NCI-H2227 treated with DMSO at 0.1 percent for 48 hours (cell line): ENCODE measurements around the gene SCMH1.

Source experiments
- DNase-seq: peaks from one replicate; lab custom pipeline; 2025; lab: John Stamatoyannopoulos, UW

Gene SCMH1

DNA sequence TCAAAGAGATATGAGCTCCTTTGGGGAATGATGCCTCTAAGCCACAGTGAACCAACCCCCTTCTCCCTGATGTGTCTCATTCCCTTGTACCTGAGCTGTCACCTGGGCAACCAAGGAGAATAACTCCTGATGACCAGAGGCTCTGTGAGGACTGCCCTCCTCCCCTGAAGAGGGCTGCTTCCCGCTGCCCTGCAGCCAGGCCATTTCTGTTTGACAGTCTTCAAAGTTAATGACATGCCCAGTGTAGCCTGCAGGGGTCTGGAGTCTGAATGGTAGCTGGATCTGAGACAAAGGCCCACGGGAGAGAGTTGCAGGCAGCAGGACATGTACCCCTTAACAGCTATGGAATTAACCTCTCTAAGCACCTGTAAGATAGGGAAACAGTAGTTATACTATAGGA lies 217.2 kb downstream of the SCMH1 start:
- DNase-seq: no peak

DNA sequence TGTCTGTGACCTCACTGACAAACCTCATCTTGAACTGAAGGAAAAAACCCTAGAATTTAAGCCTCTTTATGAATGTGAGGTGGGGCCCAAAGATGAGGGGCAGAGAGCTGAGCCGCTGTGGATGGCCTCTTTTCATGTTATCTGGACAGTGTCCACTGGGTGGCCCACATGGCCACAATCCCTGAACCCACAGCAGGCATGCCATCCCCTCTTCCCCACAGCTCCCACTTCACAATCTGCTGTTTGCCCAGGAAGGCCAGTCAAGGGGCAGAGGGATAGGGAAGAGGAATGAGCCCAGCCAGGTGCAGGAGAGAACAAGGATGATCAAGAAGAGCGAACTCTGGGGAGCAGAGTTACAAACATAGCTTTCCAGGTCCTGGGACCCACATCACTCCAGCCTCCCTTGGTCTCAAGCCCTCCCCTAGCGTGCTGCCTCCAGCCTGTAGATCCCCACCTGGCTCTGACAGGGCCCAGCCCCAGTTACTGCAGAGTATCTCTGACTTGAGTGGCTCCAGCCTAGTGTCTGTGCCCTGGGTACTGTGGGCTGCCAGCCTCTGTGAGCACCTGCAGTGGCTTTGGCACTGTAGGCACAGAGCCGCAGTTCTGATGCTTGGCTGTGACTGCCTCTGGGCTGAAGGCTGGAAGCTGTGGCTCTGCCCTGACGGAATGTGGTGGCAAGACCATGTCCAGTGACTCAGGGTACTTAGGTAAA lies 218.7 kb downstream of the SCMH1 start:
- no peak for DNase-seq

GRCh38 chr1:41022424-41022823 lies 219.7 kb downstream of the SCMH1 start:
- no peak for DNase-seq

GRCh38 chr1:41021526-41022308 lies 220.4 kb downstream of the SCMH1 start, which contains the start of gene SLFNL1:
Gene SLFNL1 (minus strand): TSS chr1:41021725. CDS start chr1:41020660, 1,065 bp downstream.
- no peak for DNase-seq

DNA sequence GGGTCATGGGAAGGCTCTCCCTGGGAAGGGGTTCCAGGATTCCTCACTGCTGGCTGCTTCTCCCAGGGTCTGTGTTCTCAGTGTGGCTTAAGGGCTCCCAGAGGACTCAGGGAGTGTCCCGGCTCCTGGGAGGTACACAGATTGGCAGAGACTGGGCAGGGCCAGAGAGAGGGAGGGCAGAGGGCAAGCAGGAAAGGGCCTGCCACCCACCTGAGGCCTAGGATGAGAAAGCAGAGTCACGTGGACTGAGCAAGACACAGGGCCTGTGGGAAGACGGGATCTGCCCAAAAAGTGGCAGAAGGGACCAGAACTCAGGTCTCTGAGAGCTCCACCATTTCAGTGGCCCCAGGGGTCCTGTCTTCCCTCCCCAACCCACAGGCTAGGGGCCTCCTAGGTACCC lies 221.5 kb downstream of the SCMH1 start:
- DNase-seq: no peak

GRCh38 chr1:41020109-41020576 lies 222.0 kb downstream of the SCMH1 start:
- DNase-seq: no peak

DNA sequence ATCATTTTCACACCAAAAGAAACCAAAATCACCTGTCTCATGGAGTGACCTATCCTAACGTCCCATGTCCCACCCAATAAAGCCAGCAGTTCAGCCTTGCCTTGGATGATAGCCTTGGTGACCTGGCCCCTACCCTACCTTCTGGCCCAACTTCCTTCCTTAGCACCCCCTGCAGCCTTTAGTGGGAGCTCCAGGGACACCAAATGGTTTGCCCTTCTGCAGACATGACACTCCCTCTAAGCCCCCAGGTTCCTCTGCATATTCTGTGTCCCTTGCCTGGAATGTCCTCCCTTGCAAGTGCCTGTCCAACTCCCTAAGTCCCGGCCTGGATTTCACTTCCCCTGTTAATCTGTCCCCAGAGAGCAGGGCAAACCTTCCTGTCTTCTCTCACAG lies 222.8 kb downstream of the SCMH1 start:
- no peak for DNase-seq

DNA sequence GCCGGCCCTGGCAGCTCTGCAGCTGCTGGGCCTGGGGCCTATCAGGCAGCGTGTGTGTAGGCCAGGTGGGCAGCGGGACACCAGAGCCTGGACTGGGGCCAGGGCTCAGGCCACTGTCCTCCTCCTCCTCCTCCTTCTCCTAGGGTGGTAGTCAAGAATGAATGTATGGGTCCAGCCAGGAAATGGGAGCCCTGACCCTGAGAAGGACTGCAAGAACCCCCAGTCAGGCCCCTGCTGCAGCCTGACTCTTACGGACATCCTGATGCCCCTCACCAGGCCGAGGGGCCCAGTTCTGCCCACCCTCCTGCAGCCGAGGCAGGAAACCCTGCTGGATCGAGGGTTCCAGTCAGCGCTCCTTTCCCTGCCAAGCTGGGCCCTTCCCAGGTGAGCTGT lies 224.1 kb downstream of the SCMH1 start:
- DNase-seq: no peak

DNA sequence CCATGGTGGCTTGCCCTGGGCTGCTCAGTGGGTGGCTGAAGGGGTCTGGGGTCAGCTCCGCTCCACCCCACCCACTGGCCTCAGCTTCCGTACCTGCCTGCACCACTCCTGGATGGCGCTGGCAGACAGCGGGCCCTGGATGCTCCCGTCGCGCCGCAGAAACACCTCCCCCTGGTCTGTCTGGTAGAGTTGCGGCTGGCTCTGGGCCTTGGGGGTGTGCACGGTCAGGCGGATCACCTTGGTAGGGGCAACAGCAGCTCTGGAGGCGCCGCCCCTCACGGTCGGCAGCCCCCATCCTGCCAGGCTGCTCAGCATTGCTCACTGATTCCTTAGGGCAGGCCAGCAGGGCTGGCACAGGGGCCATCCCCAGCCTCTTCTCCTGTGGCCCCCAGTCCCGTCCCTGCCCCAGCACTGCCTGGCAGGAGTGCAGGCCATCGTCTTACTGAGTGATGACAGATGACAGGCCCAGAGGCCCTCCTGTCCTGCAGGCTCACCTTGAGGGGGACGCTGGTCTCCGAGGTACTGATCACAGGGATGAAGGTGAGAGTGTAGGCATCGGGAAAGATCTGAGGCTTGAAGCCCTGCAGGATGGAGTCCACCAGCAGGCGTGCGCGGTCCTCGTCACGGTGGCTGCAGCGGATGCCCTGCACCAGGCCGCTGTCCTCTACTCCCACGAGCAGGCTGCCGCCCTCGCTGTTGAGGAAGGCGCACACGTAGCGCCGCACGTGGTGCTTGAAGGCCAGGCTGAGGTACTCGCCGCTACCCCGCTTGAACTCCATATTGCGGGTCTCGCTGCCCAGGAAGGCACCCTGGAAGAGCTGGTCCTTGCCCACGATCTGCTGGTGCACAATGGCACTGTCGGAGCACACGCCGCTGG lies 224.7 kb downstream of the SCMH1 start:
- no peak for DNase-seq

GRCh38 chr1:41015897-41016470 lies 226.1 kb downstream of the SCMH1 start:
- no peak for DNase-seq

GRCh38 chr1:41015281-41015896 lies 226.7 kb downstream of the SCMH1 start:
- DNase-seq: no peak

DNA sequence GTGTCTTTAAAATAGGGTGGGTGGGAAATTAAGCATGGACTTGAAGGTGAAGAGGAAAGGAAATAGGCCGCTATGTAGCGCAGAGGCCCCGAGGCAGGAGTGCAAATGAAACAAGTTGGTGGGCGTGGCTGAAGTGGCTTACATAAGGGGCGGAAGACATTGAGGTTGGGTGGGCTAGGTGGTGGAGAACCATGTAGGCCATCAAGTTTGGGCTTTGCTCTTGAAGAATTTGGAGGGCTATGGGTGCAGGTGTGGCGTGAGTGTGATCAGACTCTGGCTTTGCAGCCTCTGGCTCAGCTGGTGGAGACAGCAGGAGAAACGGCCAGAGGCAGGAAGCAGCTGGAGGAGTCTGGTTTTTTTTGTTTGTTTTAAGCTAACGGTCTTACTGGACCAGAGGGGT lies 227.2 kb downstream of the SCMH1 start:
- no peak for DNase-seq

- peak; percentile 50 for DNase-seq
These were observed 228.3 kb downstream of the SCMH1 start for GRCh38 chr1:41013796-41014195.

- DNase-seq: no peak
These were observed 229.1 kb downstream of the SCMH1 start for GRCh38 chr1:41013024-41013423.

DNA sequence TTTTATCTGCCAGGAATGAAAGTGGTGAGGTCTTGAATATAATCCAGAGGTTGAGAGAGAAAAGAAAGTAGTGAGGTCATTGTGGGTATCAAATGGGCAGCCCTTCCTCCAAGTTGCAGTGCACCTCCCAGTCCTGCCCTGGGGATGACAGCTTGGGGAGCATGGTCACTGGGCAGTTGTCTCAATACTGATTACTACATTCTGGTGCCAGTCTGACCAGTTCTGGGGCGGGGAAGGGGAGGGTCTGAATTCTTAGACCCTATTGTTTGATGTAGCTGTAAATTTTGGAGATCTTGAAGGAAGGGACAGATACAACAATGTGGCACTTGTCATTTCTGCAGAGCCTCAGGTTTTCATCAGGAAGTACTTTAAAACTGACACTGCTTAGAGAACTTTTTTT lies 231.8 kb downstream of the SCMH1 start:
- DNase-seq: no peak

DNA sequence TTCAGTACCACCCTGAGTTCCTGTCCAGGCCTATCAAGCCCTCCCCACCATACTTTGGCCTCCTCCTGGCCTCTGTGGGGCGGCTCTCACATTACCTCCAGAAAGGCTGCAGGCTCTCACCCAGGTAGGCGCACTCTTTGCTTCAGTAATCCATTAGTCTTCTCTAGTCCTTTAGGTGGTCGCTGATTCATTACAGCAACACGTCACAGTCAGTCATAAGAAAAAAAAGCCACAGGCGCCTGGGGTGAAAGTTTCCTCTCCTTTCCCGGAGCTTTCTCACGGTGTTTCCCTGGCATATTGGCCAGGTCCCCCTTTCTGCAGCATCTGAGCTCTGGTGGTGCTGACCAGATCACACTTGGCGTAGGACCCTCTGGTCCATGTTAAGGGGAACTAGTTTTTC lies 232.6 kb downstream of the SCMH1 start:
- DNase-seq: no peak

DNA sequence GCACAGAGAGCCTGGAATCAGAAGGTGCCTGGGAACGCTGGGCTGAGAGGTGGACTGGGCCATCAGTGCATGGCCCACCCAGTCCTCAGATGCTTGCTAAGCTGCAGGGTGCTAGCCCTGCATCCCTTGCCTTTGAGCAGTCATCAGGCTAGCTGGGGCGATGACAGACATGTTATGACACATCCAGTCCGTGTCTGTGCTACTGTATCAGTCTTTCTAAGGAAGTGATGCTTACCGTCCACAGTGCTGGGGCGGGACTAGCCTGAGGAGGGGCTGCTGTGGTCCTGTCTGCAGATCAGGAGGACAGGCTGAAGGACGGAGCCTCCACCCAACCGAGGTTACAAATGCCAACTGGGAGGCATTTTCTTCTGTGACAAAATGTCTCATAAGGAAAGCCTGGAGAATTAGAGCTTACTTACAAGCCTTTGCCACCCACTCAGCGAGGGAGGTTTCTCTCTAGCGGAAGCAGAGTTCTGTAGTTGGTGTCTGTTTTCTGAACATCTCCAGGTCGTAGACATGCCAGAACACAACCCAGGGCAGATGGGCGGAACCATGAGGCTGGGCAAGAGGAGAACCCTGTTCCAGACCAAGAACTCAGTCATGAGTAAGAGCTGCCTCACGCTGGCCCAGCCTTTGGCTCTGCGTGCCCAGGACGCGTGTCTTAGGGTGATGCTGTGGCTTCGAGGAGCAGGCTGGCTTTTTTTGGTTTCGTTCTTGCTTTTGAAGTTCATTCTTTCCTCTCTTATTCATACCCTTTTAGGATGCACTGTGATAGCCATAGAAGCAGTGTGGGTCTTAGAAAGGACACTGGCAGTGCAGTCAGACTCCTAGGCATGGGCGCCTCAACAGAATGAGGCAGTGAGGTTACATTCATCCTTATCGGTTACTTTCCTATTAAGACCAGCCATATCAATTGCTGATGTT lies 234.9 kb downstream of the SCMH1 start:
- no peak for DNase-seq

DNA sequence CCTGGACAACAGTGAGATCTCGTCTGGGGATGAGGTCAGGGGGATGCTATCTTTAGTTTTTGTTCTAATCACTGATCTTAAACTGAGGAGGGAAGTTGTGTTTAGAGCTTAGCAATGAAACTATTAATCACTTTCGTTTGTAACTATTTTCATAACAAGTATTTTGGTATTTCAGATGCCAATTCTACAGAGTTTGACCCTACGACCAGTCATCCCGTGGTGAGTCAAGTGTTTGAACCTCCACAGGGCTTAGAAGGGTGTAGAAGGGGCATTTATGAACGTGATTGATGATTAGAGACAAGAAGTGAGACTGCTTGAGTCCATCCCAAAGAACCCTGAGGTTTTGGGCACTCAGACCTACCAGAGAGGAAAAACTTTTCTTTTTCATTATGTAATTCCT lies 236.2 kb downstream of the SCMH1 start:
- DNase-seq: no peak

DNA sequence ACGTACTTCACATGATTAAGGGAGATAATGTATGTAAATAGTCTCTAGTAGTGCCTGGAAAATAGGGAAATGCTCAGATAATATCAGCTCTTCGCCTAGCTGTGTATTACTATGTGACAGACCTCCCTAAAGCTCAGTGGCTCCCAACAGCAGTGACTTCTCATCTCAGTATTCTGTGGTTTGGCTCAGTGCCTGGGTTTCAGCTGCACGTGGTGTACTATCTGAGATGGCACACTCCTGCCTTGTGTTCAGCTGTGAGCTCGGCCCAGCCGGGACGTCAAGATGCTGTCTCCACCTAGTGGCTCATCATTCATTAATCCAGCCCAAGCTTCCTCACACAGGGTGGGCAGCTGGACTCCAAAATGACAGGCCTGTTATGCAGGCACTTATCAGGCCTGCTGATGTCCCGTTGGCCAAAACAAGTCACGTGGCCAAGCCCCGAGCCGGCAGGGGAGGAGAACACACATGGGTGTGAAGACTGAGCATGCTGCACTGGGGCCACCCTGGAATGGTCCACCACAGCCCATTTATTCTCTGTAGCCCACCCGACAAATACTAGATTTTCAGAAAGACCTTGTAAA lies 238.4 kb downstream of the SCMH1 start:
- no peak for DNase-seq

GRCh38 chr1:41003127-41003639 lies 238.9 kb downstream of the SCMH1 start:
- DNase-seq: no peak
